Cerebellar cortex (tissue), 1 donor: ENCODE data around the gene RIPPLY3.

Experiments
- DNase-seq: peaks from one replicate; pipeline ENCODE4 v3.0.0-alpha.2; 2015; ENCODE audit warnings: low spot score

RIPPLY3 gene

GRCh38 chr21:37006486-37007291, at the start of gene RIPPLY3:
Gene RIPPLY3 (plus strand): TSS chr21:37006702. CDS start chr21:37006773, 71 bp downstream.
- DNase-seq: no peak

GRCh38 chr21:36959020-36959835, 47.3 kb upstream of the RIPPLY3 start:
- DNase-seq: no peak

GRCh38 chr21:36960676-36961284, 45.7 kb upstream of the RIPPLY3 start:
- DNase-seq: no peak

GRCh38 chr21:36962098-36962780, 44.3 kb upstream of the RIPPLY3 start:
- DNase-seq: no peak

GRCh38 chr21:36964398-36964797, 42.1 kb upstream of the RIPPLY3 start:
- no peak for DNase-seq

- DNase-seq: no peak
Measured at GRCh38 chr21:36964827-36965719, 41.4 kb upstream of the RIPPLY3 start.

- no peak for DNase-seq
Measured at GRCh38 chr21:36965720-36966065, 40.8 kb upstream of the RIPPLY3 start.

GRCh38 chr21:36966066-36966820, 40.3 kb upstream of the RIPPLY3 start, which contains the start of gene HLCS:
Gene HLCS (minus strand): TSS chr21:36966669. CDS start chr21:36966638, 31 bp downstream.
- peak; percentile 52 for DNase-seq

GRCh38 chr21:36966821-36967768, 39.4 kb upstream of the RIPPLY3 start:
- peak; percentile 62 for DNase-seq

GRCh38 chr21:36968414-36968813, 38.1 kb upstream of the RIPPLY3 start:
- DNase-seq: no peak

- no peak for DNase-seq
Measured at GRCh38 chr21:36968976-36969375, 37.5 kb upstream of the RIPPLY3 start.

GRCh38 chr21:36973986-36974850, 32.3 kb upstream of the RIPPLY3 start:
- DNase-seq: no peak

GRCh38 chr21:36974851-36975192, 31.7 kb upstream of the RIPPLY3 start:
- no peak for DNase-seq

- DNase-seq: no peak
Measured at GRCh38 chr21:36976228-36976861, 30.2 kb upstream of the RIPPLY3 start.

GRCh38 chr21:36976882-36977651, 29.4 kb upstream of the RIPPLY3 start:
- peak; percentile 78 for DNase-seq

- peak; percentile 48 for DNase-seq
Measured at GRCh38 chr21:36980280-36981048, 26.0 kb upstream of the RIPPLY3 start.
